IPS-NIHi7 (cell line): ENCODE results near the gene MGAT5.
"Not testable (repeated sequence)": the region's sequence is repeated elsewhere in the genome, so short reads cannot be mapped to it uniquely, and the experiment has no call there.

Experiments
- DNase-seq: peaks from one replicate; pipeline ENCODE4 v3.0.0; 2012; ENCODE audit warnings: mixed read lengths; ENCODE audit errors: extremely low spot score

The MGAT5 gene

GRCh38 chr2:134279417-134279816 is 25.5 kb downstream of the MGAT5 start:
- DNase-seq: no peak

GRCh38 chr2:134280231-134280630 is 26.4 kb downstream of the MGAT5 start:
- no peak for DNase-seq

DNA sequence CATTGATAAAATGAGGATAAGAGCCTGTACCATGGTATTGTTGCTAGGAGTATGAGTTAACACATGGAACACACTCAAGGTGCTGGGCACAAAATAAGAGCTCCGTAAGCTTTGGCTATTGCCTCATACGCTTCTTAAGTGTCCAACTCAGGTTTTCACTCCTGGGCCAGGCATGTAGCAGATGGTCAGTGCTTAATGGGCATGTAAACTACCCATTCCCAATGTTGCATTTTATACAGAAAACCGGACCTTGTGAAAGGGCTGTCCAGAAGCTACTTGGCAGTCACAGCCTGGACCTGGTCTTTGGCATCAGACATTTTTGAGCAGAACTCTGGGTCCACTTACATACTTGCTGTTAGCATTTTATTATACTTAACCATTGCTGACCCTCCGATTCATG is 26.9 kb downstream of the MGAT5 start:
- DNase-seq: no peak

DNA sequence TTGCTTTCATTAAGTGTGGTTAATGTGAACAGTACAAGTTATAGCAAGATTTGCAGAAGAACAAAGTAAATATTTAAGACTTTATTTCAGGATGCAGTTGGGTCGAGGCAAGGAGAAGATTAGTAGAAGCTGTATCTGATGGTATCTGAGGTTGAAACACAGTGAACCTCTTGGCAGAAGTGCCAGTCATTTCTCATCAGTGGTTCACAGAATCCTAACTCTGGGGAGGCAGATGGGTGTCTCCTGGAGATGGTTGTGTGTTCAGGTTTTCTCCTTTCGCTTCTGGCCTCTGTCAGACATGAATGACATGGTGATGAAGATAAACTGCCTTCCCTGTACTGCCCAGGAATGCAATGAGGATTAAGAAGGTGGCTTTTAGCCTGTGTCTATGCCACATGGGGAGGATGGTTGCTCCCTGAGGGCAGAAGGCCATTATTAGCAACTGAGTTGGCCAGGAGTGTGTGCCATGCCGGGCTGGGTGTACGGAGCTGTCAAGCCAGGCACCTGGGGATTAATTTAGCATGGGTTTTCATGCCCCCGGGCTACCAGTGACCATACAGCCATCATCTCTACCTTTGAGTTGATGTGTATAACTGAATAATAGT is 28.0 kb downstream of the MGAT5 start:
- DNase-seq: no peak

GRCh38 chr2:134282629-134283400 is 28.9 kb downstream of the MGAT5 start:
- DNase-seq: no peak

- no peak for DNase-seq
Observed at GRCh38 chr2:134283661-134284060, 29.8 kb downstream of the MGAT5 start.

GRCh38 chr2:134284119-134284670 is 30.3 kb downstream of the MGAT5 start:
- no peak for DNase-seq

DNA sequence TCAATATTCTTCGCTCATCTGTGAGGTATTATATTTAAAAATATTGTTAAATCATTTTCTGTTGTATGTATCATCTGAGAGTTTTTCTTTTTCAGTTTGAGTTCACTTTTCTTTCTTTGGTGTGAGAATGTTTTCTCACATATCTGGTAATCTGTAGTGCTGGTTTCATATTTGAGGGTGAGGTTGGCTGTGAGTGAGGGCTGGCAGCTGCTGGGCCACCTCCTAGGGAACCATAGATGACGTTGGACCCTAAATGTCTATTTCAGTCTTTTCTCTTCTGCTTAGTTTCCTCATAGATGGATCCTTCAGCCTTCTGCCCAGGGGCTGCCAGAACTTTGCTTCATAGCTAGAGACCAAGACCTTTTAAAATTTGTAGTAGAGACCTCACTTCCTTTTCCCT is 33.5 kb downstream of the MGAT5 start:
- DNase-seq: no peak

GRCh38 chr2:134288814-134289213 is 34.9 kb downstream of the MGAT5 start:
- DNase-seq: no peak

GRCh38 chr2:134289225-134289624 is 35.4 kb downstream of the MGAT5 start:
- DNase-seq: no peak

GRCh38 chr2:134290358-134290757 is 36.5 kb downstream of the MGAT5 start:
- DNase-seq: no peak

DNA sequence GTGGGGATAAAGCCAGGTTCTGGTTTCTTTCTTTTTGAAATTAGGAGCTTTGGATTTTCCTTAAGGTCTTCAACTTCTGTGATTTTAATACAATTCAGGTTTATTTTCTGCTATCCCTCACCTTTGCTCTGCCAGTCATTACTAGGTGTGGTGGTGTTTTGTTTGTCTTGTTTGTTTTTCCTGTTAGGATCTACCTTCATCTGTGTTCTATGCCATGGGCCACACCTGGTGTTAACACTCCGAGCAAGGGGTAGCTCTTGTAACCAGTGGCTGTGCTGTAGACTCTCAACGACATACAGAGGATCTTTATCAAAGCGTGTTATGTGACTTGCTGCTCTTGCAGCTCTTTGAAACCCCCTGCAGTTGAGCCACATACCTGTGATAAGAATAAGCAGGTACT is 38.6 kb downstream of the MGAT5 start:
- no peak for DNase-seq

DNA sequence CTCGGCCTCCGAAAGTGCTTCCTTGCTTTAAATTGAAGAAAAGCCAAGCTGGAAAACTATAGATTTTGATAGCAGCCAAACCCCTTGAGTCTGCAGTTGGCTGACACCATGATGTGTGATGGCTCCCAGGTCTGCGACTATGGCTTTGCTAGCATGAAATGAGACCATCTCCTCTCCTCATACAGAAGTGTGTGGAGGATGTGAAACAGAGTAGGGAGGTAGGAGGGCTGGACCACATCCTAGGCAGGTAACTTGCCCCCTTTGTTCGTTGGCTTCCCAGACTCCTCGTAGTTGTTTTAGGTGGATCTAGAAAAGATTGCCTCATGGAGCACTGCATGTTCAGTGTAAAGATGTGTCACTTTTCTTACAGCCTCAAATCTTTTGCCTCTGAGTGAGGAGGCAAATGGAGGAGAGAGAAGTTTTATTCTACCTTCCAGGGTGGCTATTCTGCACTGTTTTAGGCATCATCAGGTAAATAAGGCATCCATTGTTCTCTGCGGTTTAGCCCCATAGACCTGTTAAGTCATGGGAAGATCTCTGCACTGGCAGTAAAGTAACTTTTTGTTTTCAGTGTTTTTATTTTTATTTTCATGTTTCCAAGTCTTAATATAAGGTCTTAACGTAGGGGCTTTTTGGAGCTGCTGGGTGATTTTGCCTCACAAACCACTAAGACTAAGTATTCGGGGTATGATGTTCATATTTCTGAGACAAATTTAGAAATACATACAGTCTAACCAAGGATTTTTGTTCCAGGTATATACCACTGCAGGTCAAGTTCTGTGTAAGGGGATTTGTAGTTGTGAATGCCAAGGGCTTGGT is 40.1 kb downstream of the MGAT5 start:
- no peak for DNase-seq

DNA sequence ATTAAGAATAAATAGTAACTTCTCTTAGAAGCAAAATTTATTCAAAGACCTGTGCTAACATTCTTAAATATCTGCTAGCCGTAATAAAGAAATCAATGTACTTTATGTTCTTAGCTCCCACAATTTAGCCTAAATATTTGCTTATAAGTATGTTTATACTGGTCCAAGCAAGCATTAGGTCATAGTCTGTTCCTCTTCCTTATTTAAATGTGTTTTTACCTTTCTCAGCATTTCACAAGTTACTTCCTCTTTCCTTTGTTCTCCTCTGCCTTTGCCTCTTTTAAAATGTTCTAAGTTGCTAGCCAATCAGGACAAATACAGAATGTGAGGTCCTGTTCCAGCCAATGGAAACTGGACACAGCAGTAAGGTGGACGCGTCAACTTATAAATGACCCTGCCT is 40.7 kb downstream of the MGAT5 start:
- not testable (repeated sequence) for DNase-seq

DNA sequence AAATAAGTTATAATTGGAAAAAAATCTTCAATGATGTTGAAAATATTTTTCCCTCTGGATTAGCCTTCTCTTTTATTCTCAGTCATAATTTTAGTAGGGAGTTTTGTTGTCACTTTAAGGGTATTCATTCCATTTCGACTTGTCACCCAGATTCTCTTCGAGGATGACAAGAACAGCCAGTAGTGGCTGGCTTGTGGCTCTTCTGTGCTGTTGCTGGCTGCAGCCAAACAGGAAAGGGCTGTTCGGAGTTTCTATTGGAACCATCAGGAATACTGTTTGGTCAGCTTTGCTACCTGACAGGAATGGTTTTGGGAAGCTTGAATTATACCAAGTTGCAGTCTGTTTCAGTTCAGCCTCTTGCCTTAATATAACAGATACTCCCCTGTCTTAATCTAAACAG is 41.6 kb downstream of the MGAT5 start:
- DNase-seq: no peak

- no peak for DNase-seq
Observed at GRCh38 chr2:134296301-134296700, 42.4 kb downstream of the MGAT5 start.

GRCh38 chr2:134299334-134299733 is 45.5 kb downstream of the MGAT5 start:
- DNase-seq: no peak

GRCh38 chr2:134300585-134300984 is 46.7 kb downstream of the MGAT5 start:
- no peak for DNase-seq

- DNase-seq: no peak
Observed at GRCh38 chr2:134301099-134301927, 47.4 kb downstream of the MGAT5 start.

GRCh38 chr2:134301928-134302260 is 48.0 kb downstream of the MGAT5 start:
- DNase-seq: no peak

GRCh38 chr2:134304394-134305108 is 50.7 kb downstream of the MGAT5 start:
- no peak for DNase-seq
